Measurements from ENCODE around the gene CAPZA2.
"Not testable (repeated sequence)": the region's sequence is repeated elsewhere in the genome, so short reads cannot be mapped to it uniquely, and the experiment has no call there.

CAPZA2 gene

GRCh38 chr7:116955801-116956476, 93.6 kb downstream of the CAPZA2 start:
- DNase-seq = no peak

- DNase-seq = no peak
Measured at GRCh38 chr7:116956477-116956804, 94.1 kb downstream of the CAPZA2 start.

GRCh38 chr7:116957874-116958273, 95.5 kb downstream of the CAPZA2 start:
- DNase-seq = no peak

GRCh38 chr7:116961966-116962673, 99.7 kb downstream of the CAPZA2 start:
- DNase-seq = not testable (repeated sequence)

- no peak for DNase-seq
Measured at GRCh38 chr7:116963234-116963633, 100.8 kb downstream of the CAPZA2 start.

GRCh38 chr7:116966601-116967000, 104.2 kb downstream of the CAPZA2 start:
- DNase-seq = no peak

- no peak for DNase-seq
Measured at GRCh38 chr7:116967254-116967922, 105.0 kb downstream of the CAPZA2 start.

- no peak for DNase-seq
Measured at GRCh38 chr7:116967983-116968382, 105.6 kb downstream of the CAPZA2 start.

- no peak for DNase-seq
Measured at GRCh38 chr7:116968631-116969030, 106.2 kb downstream of the CAPZA2 start.

- no peak for DNase-seq
Measured at GRCh38 chr7:116969371-116969902, 107.0 kb downstream of the CAPZA2 start.

- DNase-seq = no peak
Measured at GRCh38 chr7:116970238-116970910, 108.0 kb downstream of the CAPZA2 start.

- DNase-seq = not testable (repeated sequence)
Measured at GRCh38 chr7:116971153-116971552, 108.8 kb downstream of the CAPZA2 start.

All from NCI-H1092 treated with DMSO at 0.1 percent for 48 hours (cell line).